GM23248 (cell line): Measurements from ENCODE around the gene CACNA1C.

Experiments
- EZH2 ChIP-seq: fragments of 200-600 bp; sonication (generic); IDR thresholded peaks from 2 replicates; pipeline ENCODE4 v1.6.1; 2018; ENCODE audit warnings: antibody characterized with exemption, mild to moderate bottlenecking; ENCODE audit not compliant: insufficient read depth, poor library complexity, severe bottlenecking
- EZH2phosphoT487 ChIP-seq: fragments of 200-600 bp; sonication (generic); IDR thresholded peaks from 2 replicates; pipeline ENCODE4 v1.6.1; 2018; ENCODE audit warnings: antibody characterized with exemption, moderate library complexity, mild to moderate bottlenecking, low read depth; ENCODE audit not compliant: insufficient read depth

GRCh38 chr12:2543801-2544200 lies 491.0 kb downstream of the CACNA1C start:
- TF ChIP-seq EZH2 (no peak), EZH2phosphoT487 (no peak)
